ENCODE measurements around the gene SDK2.
"Not testable (repeated sequence)": the region's sequence is repeated elsewhere in the genome, so short reads cannot be mapped to it uniquely, and the experiment has no call there.

The SDK2 gene

DNA sequence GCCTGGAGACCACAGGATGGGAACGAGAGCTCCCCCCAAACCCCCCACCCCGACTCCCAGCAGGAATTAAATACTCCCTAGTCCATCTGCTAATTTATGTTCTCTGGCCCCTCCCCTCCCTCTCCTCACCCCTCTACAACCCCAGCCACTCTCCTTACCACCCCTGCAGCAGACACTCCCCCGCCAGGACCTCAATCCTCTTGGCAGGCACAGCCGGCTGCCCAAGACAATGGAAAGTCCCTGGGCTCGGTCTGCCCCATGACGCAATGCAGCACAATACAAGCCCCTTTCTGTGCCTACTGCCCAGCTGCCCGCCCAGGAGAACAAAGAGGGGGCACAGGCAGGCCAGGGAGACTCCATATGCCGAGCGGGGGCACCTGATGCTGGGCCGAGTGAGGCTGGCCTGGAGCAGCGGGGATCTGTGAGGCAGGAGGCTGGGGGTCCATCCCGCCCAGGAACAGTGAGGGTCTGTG lies 302.2 kb downstream of the SDK2 start:
- in situ Hi-C loops (cut with HindIII; ENCODE audit: low sequenced_read_pairs), result no loop called here

DNA sequence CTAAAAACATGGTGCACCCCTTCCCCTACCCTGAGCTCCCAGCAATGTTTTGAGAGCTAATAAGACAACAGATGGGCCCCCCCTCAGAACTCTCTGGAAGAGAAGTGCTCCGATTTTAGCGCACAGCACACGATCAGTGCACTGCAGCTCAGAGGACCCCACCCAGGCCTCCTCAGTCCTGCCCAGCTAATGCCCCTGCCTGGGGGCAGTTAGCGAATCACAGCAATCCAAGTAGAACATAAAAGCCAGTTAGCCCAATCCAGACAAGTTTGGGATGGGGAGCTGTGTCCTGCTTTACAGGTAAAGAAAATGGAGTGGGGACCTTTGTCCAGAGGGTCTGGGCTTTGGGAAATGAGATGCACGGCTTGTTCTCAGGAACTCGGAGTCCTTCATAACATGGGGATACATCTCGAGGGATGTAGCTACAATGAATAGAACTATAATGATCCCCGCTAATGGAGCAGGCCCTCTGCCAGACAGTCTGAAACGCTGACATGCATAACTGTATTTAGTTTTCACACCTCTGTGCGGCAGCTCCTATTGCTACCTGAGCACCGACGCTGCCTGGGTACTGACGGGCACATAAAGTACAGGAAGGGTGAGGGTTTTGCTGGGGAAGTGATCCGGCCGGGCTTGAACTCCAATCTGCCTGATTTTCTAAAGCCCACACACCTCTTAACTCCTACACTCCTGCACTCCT lies 302.7 kb downstream of the SDK2 start:
- in situ Hi-C loops (cut with HindIII; ENCODE audit: low sequenced_read_pairs), result no loop called here

DNA sequence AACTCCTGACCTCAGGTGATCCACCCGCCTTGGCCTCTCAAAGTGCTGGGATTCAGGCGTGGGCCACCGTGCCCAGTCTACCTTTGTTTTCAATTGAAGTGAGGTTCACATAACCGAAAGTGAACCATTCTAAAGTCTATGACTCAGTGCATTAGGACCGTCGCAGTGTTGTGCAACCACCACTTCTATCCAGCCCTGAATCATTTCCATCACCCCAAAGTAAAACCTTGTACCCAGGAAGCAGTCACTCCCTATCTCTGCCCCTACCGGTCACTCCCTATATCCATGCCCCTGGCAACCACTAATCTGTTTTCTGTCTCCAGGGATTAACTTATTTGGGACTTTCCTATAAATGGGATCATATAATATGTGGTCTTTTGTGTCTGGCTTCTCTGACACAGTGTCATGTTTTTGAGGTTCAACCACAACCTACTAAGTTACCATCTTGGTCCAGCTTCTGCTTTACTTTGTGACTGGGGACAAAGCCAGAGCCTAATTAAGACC lies 304.1 kb downstream of the SDK2 start:
- in situ Hi-C loops (cut with HindIII; ENCODE audit: low sequenced_read_pairs), result no loop called here

GRCh38 chr17:73338566-73339197 lies 305.6 kb downstream of the SDK2 start:
- in situ Hi-C loops (cut with HindIII; ENCODE audit: low sequenced_read_pairs), result no loop called here

DNA sequence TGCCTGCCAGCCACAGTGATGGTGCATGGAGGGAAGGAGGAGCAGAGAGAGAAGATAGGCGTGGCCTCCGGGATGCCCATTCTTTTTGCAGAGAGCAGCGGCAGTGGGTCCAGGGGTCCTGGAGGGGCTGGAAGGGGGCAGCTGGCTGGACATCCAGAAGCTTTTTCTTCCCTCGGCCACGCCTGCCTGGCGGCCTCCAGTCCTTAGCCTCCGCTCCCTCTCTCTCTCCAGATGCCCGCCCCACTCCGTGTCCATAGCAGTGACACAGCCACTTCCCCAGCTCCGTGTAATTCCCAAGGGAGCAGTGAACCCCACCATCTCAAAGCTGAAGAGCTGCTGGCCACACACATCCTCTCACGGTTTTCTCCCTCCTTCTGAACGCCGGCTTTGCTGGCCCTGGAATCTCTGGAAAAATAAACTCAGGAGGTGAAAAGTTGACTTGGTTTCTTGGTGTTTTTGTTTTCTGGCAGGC lies 306.2 kb downstream of the SDK2 start:
- in situ Hi-C loops (cut with HindIII; ENCODE audit: low sequenced_read_pairs), result no loop called here

GRCh38 chr17:73337330-73337710 lies 306.9 kb downstream of the SDK2 start:
- in situ Hi-C loops (cut with HindIII; ENCODE audit: low sequenced_read_pairs), result no loop called here

GRCh38 chr17:73336408-73337329 lies 307.6 kb downstream of the SDK2 start:
- in situ Hi-C loops (cut with HindIII; ENCODE audit: low sequenced_read_pairs), result no loop called here

DNA sequence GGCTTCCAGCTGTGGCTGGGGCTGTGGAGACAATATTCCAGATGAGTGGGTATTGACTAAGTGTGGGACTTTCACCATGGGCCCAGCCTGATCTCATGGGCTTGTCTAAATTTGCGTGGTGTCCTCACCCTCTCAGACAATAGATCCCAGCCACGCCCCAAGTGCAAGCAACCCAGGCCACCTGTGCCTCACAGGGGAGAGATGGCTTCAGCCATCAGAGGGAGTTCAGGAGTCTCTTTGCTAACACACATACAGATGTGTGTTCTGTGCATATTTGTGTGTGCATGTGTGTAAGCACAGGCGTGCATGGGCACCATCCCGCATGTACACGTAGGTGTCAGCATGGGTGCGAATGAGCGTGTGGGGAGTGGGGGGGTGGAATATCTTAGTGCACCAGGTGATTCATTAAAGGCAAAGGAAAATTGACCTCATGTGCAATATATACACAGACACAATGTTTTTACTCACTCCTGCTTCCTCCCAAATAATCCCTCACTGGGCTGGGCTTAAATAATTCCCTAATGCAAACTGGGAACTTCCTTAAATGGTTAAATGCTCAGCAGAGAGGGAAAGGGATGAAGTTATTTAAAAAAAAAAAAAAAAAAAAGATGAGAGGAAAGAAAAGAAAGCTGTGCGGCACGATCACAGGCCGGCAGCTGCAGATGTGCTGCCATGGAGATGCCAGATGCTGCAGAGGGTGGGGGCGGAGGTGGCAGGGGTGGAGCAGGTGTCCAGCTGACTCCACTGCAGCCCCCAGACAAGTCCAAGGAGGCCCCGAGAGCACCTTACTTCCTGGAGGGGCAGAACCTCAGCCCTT lies 308.4 kb downstream of the SDK2 start:
- in situ Hi-C loops (cut with HindIII; ENCODE audit: low sequenced_read_pairs), result no loop called here

GRCh38 chr17:73334771-73335513 lies 309.3 kb downstream of the SDK2 start:
- in situ Hi-C loops (cut with HindIII; ENCODE audit: low sequenced_read_pairs), result no loop called here

DNA sequence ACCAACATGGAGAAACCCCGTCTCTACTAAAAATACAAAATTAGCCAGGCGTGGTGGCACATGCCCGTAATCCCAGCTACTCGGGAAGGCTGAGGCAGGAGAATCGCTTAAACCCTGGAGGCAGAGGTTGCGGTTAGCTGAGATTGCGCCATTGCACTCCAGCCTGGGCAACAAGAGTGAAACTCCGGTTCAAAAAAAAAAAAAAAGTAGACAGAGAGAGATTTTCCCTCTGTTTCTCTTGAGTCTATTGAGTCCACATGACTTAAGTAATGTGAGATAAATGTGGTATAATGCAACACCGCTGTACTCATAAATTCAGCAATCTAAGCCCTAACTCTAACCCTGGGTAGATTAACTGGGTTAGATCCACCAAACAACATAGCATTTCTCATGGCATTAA lies 310.8 kb downstream of the SDK2 start:
- in situ Hi-C loops (cut with HindIII; ENCODE audit: low sequenced_read_pairs), result not testable (repeated sequence)

DNA sequence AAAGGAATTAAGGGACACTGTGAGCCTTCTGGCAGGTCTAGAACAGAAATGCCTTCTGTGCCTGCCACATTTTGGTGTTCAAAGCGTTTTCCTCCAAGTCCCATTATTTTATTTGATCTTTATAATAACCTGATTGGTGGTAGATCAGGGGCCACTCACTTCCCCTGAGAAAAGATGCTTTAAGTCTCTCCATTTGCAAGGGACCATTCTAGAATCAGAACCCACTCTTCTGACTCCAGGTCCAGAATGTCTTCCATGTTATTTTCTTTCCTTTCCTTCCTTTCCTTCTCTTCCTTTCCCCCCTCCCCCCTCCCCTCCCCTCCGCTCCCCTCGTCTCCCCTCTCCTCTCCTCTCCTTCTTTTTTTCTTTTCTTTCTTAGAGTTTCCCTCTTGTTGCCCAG lies 313.2 kb downstream of the SDK2 start:
- in situ Hi-C loops (cut with HindIII; ENCODE audit: low sequenced_read_pairs), result no loop called here

DNA sequence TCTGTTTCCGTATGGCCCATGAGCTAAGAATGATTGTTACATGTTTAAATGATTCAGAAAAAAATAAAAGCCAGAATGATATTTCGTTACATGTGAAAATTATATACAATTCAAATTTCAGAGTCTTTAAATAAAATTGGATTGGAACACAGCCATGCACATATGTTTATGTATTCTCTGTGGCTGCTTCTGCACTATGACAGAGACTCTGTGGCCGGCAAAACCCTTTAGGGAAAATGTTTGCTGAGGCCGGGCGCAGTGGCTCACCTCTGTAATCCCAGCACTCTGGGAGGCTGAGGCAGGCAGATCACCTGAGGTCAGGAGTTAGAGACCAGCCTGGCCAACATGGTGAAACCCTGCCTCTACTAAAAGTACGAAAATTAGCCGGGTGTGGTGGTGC lies 316.6 kb downstream of the SDK2 start:
- in situ Hi-C loops (cut with HindIII; ENCODE audit: low sequenced_read_pairs), result no loop called here

GRCh38 chr17:73325527-73325842 lies 318.8 kb downstream of the SDK2 start:
- in situ Hi-C loops (cut with HindIII; ENCODE audit: low sequenced_read_pairs), result no loop called here

DNA sequence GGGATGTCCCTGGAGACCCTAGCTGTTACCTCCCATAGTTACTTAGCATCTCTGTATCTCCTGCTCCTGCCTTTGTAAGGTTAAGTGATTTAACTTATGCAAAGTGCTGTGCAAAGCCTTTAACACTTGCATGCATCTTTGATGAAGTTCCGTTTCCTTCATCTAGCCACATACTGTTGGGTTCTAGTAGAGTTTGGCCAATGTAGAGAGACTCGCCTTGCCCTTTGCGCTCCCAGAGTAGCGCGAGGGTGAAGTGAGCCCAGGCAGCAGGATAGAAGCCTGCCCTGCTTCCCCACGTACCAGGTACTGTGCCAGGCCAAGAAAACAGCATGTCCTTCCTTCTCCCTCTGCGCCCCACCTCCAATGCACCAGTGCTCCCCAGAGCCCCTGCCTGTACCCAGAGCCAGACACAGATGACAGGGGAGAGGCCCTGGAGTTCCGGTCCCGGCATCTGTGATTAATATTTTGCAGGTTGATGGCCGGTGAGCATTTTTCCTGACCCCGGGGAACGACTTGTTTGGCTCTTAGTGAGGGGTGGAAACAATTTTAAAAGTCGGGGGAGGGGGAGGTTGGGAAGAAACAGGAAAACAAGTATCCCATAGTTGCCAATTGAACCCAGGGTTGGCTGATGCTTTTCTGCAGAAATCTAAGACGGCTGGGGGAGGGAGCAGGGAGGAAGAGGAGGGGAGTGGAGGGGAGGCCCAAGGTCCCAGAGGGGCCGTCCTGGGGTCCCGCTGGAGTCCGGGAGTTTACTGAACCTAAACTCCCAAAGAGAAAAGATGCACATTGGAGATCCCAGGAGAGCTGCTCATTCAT lies 319.3 kb downstream of the SDK2 start:
- in situ Hi-C loops (cut with HindIII; ENCODE audit: low sequenced_read_pairs), result no loop called here

GRCh38 chr17:73324160-73324475 lies 320.1 kb downstream of the SDK2 start:
- in situ Hi-C loops (cut with HindIII; ENCODE audit: low sequenced_read_pairs), result no loop called here

GRCh38 chr17:73323409-73324159 lies 320.7 kb downstream of the SDK2 start:
- in situ Hi-C loops (cut with HindIII; ENCODE audit: low sequenced_read_pairs), result no loop called here

GRCh38 chr17:73320601-73321264 lies 323.5 kb downstream of the SDK2 start:
- in situ Hi-C loops (cut with HindIII; ENCODE audit: low sequenced_read_pairs), result no loop called here

GRCh38 chr17:73319766-73320165 lies 324.5 kb downstream of the SDK2 start:
- in situ Hi-C loops (cut with HindIII; ENCODE audit: low sequenced_read_pairs), result no loop called here
